HFF-Myc (cell line): ENCODE measurements around the gene KRTAP2-4.
"Not testable (repeated sequence)": the region's sequence is repeated elsewhere in the genome, so short reads cannot be mapped to it uniquely, and the experiment has no call there.

Experiments used
- DNase-seq: peaks from one replicate; pipeline ENCODE4 v3.0.0-alpha.2; 2011; ENCODE audit warnings: low read depth; ENCODE audit errors: extremely low read depth
- H3K4me3 ChIP-seq: replicated peaks from 2 replicates; pipeline ENCODE4 v1.5.1; 2011; ENCODE audit warnings: low read depth, mild to moderate bottlenecking, control low read depth, low read length
- TF ChIP-seq, protein P1 (sequence below): IDR thresholded peaks from 2 replicates; pipeline ENCODE4 v1.5.1; 2012; ENCODE audit warnings: mild to moderate bottlenecking, low read depth, low read length, control low read depth; ENCODE audit errors: missing control alignments

The KRTAP2-4 gene

GRCh38 chr17:41064301-41064700 is 1.4 kb downstream of the KRTAP2-4 start:
- TF ChIP-seq, protein P1, sequence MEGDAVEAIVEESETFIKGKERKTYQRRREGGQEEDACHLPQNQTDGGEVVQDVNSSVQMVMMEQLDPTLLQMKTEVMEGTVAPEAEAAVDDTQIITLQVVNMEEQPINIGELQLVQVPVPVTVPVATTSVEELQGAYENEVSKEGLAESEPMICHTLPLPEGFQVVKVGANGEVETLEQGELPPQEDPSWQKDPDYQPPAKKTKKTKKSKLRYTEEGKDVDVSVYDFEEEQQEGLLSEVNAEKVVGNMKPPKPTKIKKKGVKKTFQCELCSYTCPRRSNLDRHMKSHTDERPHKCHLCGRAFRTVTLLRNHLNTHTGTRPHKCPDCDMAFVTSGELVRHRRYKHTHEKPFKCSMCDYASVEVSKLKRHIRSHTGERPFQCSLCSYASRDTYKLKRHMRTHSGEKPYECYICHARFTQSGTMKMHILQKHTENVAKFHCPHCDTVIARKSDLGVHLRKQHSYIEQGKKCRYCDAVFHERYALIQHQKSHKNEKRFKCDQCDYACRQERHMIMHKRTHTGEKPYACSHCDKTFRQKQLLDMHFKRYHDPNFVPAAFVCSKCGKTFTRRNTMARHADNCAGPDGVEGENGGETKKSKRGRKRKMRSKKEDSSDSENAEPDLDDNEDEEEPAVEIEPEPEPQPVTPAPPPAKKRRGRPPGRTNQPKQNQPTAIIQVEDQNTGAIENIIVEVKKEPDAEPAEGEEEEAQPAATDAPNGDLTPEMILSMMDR: no peak
- H3K4me3 ChIP-seq: no peak overlapping the region
- DNase-seq: no peak

GRCh38 chr17:41063449-41063848 is 2.2 kb downstream of the KRTAP2-4 start:
- TF ChIP-seq, protein P1: no peak
- H3K4me3 ChIP-seq: no peak overlapping the region
- peak; percentile 66 for DNase-seq

- TF ChIP-seq, protein P1: no peak
- no peak overlapping the region for H3K4me3 ChIP-seq
- DNase-seq: peak; percentile 94
These were observed 3.7 kb downstream of the KRTAP2-4 start for GRCh38 chr17:41061964-41062363.

DNA sequence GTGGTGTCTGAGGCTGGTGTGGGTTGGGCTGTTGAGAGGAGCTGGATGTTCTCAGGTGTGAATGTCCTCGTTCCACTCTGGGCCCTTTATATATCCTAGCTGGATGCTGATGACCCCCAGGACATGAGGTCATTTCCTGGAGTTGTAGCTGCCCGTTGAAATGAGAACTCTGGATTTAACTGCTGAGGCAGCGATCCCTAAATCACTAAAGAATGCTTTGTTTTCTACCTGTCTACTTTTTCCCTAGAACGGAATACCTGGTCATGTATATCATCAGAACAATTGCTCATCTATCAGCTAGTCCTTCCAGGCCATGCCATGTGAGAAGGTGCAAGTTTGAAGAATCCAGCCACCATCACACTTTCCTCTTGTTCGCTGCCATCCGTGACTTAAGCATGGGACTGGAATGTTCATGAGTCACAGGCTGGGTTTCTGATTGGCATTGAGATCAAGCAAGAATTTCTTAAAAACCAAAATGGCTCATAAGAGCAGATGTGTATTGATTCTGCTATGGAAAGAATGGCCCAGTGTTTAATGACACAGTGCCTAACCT is 5.6 kb downstream of the KRTAP2-4 start, which contains the start of gene KRTAP2-3:
Gene KRTAP2-3, minus strand, starts transcription at position 63 of the 553 bp plus-strand sequence. CDS start 64 bp downstream, outside the sequence.
- TF ChIP-seq, protein P1: no peak
- peak; percentile 78 for DNase-seq
- no peak within 1 kb of the TSS for H3K4me3 ChIP-seq

DNA sequence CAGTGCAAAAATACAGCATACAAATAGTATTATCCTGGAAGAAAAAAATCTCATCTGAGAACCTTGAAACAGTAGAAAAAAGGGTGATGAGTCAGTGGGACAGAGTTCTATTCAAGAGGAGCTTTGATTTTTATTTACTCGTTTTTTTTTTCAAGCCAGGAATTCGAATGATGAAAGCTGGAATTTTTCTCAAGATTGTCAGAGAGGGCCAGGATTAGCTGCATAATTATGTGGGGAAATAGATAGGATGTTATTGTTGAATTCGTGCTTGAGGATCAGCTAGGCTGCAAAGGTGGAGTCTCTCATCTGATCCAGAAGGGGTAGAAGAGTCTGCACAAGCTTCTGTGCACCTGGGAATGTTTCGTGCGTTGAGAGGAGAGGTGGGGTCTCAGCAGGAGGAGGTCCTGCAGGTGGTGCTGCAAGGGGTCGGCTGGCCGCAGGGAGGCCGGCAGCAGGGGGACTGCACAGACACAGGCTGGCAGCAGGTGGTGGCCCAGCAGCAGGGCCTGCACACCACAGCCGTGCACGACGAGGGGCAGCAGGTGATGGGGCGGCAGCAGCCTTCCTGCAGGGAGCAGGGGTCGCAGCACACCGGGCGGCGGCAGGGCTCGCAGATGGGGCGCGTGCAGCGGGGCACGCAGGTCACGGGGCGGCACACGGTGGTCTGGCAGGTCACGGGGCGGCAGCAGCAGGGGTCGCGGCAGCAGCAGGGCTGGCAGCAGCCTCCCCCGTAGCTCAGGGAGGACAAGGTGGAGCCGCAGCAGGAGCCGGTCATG is 6.2 kb downstream of the KRTAP2-4 start:
- DNase-seq: peak; percentile 52
- not testable (repeated sequence) for H3K4me3 ChIP-seq

- H3K4me3 ChIP-seq: no peak overlapping the region
- no peak for DNase-seq
- TF ChIP-seq, protein P1: no peak
These were observed 6.9 kb downstream of the KRTAP2-4 start for GRCh38 chr17:41058741-41059140.

DNA sequence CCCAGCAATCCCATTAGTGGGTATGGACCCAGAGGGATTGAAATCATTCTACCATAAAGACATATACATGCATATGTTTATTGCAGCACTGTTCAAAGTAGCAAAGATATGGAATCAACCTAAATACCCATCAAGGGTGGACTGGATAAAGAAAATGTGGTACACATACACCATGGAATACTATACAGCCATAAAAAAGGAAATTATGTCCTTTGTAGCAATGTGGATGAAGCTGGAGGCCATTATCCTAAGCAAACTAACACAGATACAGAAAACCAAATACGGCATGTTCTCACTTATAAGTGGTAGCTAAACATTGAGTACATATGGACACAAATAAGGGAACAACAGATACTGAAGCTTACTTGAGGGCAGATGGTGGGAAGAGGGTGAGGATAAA is 8.1 kb downstream of the KRTAP2-4 start:
- DNase-seq: no peak
- TF ChIP-seq, protein P1: no peak
- no peak overlapping the region for H3K4me3 ChIP-seq

- not testable (repeated sequence) for DNase-seq, H3K4me3 ChIP-seq
These were observed 10.5 kb downstream of the KRTAP2-4 start, which contains the start of gene KRTAP2-2 for GRCh38 chr17:41055130-41055529. TSS of gene KRTAP2-2 (minus strand) at chr17:41055230. CDS start at chr17:41055211, 19 bp downstream.

DNA sequence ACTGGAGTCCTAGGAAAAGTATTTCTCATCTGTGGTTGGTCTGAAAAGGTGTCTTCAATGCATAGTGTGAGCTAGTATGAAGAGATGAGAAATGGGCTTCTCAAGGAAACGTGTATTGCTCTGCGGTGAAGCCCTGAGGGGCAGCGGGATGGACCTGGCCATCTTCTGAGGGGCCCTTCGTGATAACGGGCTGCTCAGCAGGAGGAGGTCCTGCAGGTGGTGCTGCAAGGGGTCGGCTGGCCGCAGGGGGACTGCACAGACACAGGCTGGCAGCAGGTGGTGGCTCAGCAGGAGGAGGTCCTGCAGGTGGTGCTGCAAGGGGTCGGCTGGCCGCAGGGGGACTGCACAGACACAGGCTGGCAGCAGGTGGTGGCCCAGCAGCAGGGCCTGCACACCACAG is 11.1 kb downstream of the KRTAP2-4 start:
- H3K4me3 ChIP-seq: not testable (repeated sequence)

More for the DNA sequence above, 11.1 kb downstream of the KRTAP2-4 start:
- not testable (repeated sequence) for DNase-seq
